Muscle layer of colon (tissue), 2 donors: ENCODE results near the gene XXYLT1.
A peak's percentile ranks its signal among the peaks of the same experiment; 100 is the strongest.

ENCODE experiments used
- H3K27ac ChIP-seq: one replicate; pipeline ENCODE4 v1.7.0; 2013; ENCODE audit warnings: low read depth, mild to moderate bottlenecking, low read length, moderate library complexity
- H3K27me3 ChIP-seq, 2 donors: one replicate each; pipeline ENCODE4 v1.7.0; 2013; ENCODE audit warnings: low read length in 2 of 2, mild to moderate bottlenecking in 2 of 2; ENCODE audit not compliant: insufficient read depth in 2 of 2, control insufficient read depth in 1 of 2
- H3K36me3 ChIP-seq: one replicate; pipeline ENCODE4 v1.7.0; 2013; ENCODE audit warnings: mild to moderate bottlenecking, low read length; ENCODE audit not compliant: insufficient read depth
- H3K4me1 ChIP-seq: one replicate; pipeline ENCODE4 v1.7.0; 2013; ENCODE audit warnings: mild to moderate bottlenecking, low read length; ENCODE audit not compliant: insufficient read depth
- H3K4me3 ChIP-seq, 2 donors: one replicate each; pipeline ENCODE4 v1.7.0; 2013; ENCODE audit warnings: low read length in 2 of 2, low read depth in 1 of 2, mild to moderate bottlenecking in 1 of 2, moderate library complexity in 1 of 2
- H3K9ac ChIP-seq: one replicate; pipeline ENCODE4 v1.7.0; 2013; ENCODE audit warnings: low read length
- H3K9me3 ChIP-seq: one replicate; pipeline ENCODE4 v1.7.0; 2013; ENCODE audit warnings: mild to moderate bottlenecking, low read length
- donor health status: abdominal sarcoma.
- donor health status: Adenocarcinoma of cecum.

Gene XXYLT1

GRCh38 chr3:195248281-195248680, 22.7 kb downstream of the XXYLT1 start:
- H3K36me3 ChIP-seq, result no peaks in the 10 kb centered on the region
- H3K4me3 ChIP-seq, result no peak overlapping the region
- H3K4me1 ChIP-seq, result peaks cover 24% of the 10 kb centered on the region
- no peak overlapping the region for H3K27ac ChIP-seq
- no peaks in the 10 kb centered on the region for H3K27me3 ChIP-seq
- no peaks in the 10 kb centered on the region for H3K9me3 ChIP-seq
- no peak overlapping the region for H3K9ac ChIP-seq

- Histone ChIP-seq H3K9me3 (no peaks in the 10 kb centered on the region), H3K4me3 (no peak overlapping the region), H3K4me1 (peaks cover 20% of the 10 kb centered on the region), H3K36me3 (no peaks in the 10 kb centered on the region), H3K27me3 (no peaks in the 10 kb centered on the region), H3K9ac (no peak overlapping the region), H3K27ac (no peak overlapping the region)
Measured at GRCh38 chr3:195247863-195248189, 23.1 kb downstream of the XXYLT1 start.

- peaks cover 19% of the 10 kb centered on the region for H3K4me1 ChIP-seq
- H3K27me3 ChIP-seq, result no peaks in the 10 kb centered on the region
Measured at GRCh38 chr3:195247086-195247862, 23.7 kb downstream of the XXYLT1 start.

GRCh38 chr3:195246581-195246995, 24.4 kb downstream of the XXYLT1 start:
- no peak overlapping the region for H3K4me3 ChIP-seq
- no peaks in the 10 kb centered on the region for H3K9me3 ChIP-seq
- no peaks in the 10 kb centered on the region for H3K27me3 ChIP-seq
- H3K36me3 ChIP-seq, result no peaks in the 10 kb centered on the region
- H3K9ac ChIP-seq, result no peak overlapping the region
- peaks cover 16% of the 10 kb centered on the region for H3K4me1 ChIP-seq
- no peak overlapping the region for H3K27ac ChIP-seq

More at GRCh38 chr3:195247086-195247862, 23.7 kb downstream of the XXYLT1 start:
- H3K27ac ChIP-seq, result no peak overlapping the region
- H3K9ac ChIP-seq, result no peak overlapping the region
- H3K36me3 ChIP-seq, result no peaks in the 10 kb centered on the region
- H3K9me3 ChIP-seq, result no peaks in the 10 kb centered on the region
- no peak overlapping the region for H3K4me3 ChIP-seq

- H3K9me3 ChIP-seq, result no peaks in the 10 kb centered on the region
- H3K4me3 ChIP-seq, result no peak overlapping the region
- no peaks in the 10 kb centered on the region for H3K36me3 ChIP-seq
- no peaks in the 10 kb centered on the region for H3K27me3 ChIP-seq
- H3K9ac ChIP-seq, result no peak overlapping the region
- peaks cover 6% of the 10 kb centered on the region for H3K4me1 ChIP-seq
- H3K27ac ChIP-seq, result no peak overlapping the region
Measured at GRCh38 chr3:195245531-195245951, 25.4 kb downstream of the XXYLT1 start.

GRCh38 chr3:195241592-195242355, 29.2 kb downstream of the XXYLT1 start:
- Histone ChIP-seq H3K36me3 (no peaks in the 10 kb centered on the region), H3K9ac (no peak overlapping the region), H3K9me3 (no peaks in the 10 kb centered on the region), H3K27me3 (no peaks in the 10 kb centered on the region), H3K4me1 (peaks cover 27% of the 10 kb centered on the region), H3K4me3 (no peak overlapping the region), H3K27ac (no peak overlapping the region)

- H3K9me3 ChIP-seq, result no peaks in the 10 kb centered on the region
- peaks cover 27% of the 10 kb centered on the region for H3K4me1 ChIP-seq
- no peak overlapping the region for H3K4me3 ChIP-seq
- no peaks in the 10 kb centered on the region for H3K27me3 ChIP-seq
- no peaks in the 10 kb centered on the region for H3K36me3 ChIP-seq
- H3K9ac ChIP-seq, result no peak overlapping the region
- H3K27ac ChIP-seq, result no peak overlapping the region
Measured at GRCh38 chr3:195240939-195241338, 30.0 kb downstream of the XXYLT1 start.

- Histone ChIP-seq H3K9ac (no peak overlapping the region), H3K4me3 (no peak overlapping the region), H3K27ac (peak overlapping the region; percentile 74), H3K9me3 (no peaks in the 10 kb centered on the region), H3K4me1 (peaks cover 27% of the 10 kb centered on the region), H3K36me3 (no peaks in the 10 kb centered on the region), H3K27me3 (no peaks in the 10 kb centered on the region)
Measured at GRCh38 chr3:195240171-195240701, 30.7 kb downstream of the XXYLT1 start.

- Histone ChIP-seq H3K27ac (peak overlapping the region; percentile 74), H3K4me1 (peaks cover 27% of the 10 kb centered on the region), H3K4me3 (no peak overlapping the region), H3K9ac (peak overlapping the region; percentile 4), H3K9me3 (no peaks in the 10 kb centered on the region), H3K27me3 (no peaks in the 10 kb centered on the region), H3K36me3 (no peaks in the 10 kb centered on the region)
Measured at GRCh38 chr3:195239121-195239520, 31.8 kb downstream of the XXYLT1 start.

GRCh38 chr3:195238586-195239118, 32.3 kb downstream of the XXYLT1 start:
- H3K36me3 ChIP-seq, result no peaks in the 10 kb centered on the region
- peak overlapping the region; percentile 51 for H3K9ac ChIP-seq
- H3K4me1 ChIP-seq, result peaks cover 27% of the 10 kb centered on the region
- H3K4me3 ChIP-seq, result no peak overlapping the region
- peak overlapping the region; percentile 74 for H3K27ac ChIP-seq
- no peaks in the 10 kb centered on the region for H3K9me3 ChIP-seq
- no peaks in the 10 kb centered on the region for H3K27me3 ChIP-seq

GRCh38 chr3:195238081-195238571, 32.8 kb downstream of the XXYLT1 start:
- H3K4me1 ChIP-seq, result peaks cover 27% of the 10 kb centered on the region
- no peaks in the 10 kb centered on the region for H3K36me3 ChIP-seq
- peak overlapping the region; percentile 51 for H3K9ac ChIP-seq
- H3K9me3 ChIP-seq, result no peaks in the 10 kb centered on the region
- peak overlapping the region; percentile 74 for H3K27ac ChIP-seq
- no peaks in the 10 kb centered on the region for H3K27me3 ChIP-seq
- no peak overlapping the region for H3K4me3 ChIP-seq
